Breast epithelium (tissue), 3 donors: ENCODE results near the gene NCBP2L.

Experiments used
- CTCF ChIP-seq, 3 donors: fragments of 450-650 bp; IDR thresholded peaks; one replicate each; pipeline ENCODE4 v1.5.1; 2016 to 2017; ENCODE audit warnings: antibody characterized with exemption in 3 of 3, mild to moderate bottlenecking in 3 of 3, moderate library complexity in 3 of 3
- POLR2A ChIP-seq: fragments of 450-650 bp; IDR thresholded peaks from one replicate; pipeline ENCODE4 v1.6.1; 2016; ENCODE audit warnings: antibody characterized with exemption, mild to moderate bottlenecking, moderate library complexity
- POLR2AphosphoS5 ChIP-seq, 3 donors: sonication (generic); formaldehyde crosslinking; IDR thresholded peaks; one replicate each; pipeline ENCODE4 v1.6.1; 2017; ENCODE audit warnings: antibody characterized with exemption in 3 of 3

GRCh38 chrX:107787827-107788226 lies 10.3 kb downstream of the NCBP2L start:
- TF ChIP-seq CTCF (IDR thresholded peaks at IDR 0.05) (no peak), POLR2A (no peak), POLR2AphosphoS5 (IDR thresholded peaks at IDR 0.05) (no peak)
